ENCODE data around the gene CEACAM18.

- TF ChIP-seq CTCF (IDR thresholded peaks at IDR 0.05) (no peak), POLR2A (IDR thresholded peaks at IDR 0.05) (no peak), EP300 (IDR thresholded peaks at IDR 0.05) (no peak)
Measured at GRCh38 chr19:51491586-51491985, 13.2 kb downstream of the CEACAM18 start.
